Upper lobe of left lung (tissue), 6 donors: ENCODE results near the gene EFNA5. TPM values are rescaled to one million over a fixed set of nuclear protein-coding genes. Genes with fewer than 3 reads are reported as not detected.

Experiments used
- ATAC-seq, 2 donors: fragments of 200-7000 bp; cut with Tn5 transposase; one replicate each; pipeline ENCODE4 v1.9.1; 2022; ENCODE audit warnings: mild to moderate bottlenecking in 2 of 2, moderate library complexity in 2 of 2; ENCODE audit not compliant: low FRiP score in 2 of 2
- DNase-seq, 2 donors: peaks; one replicate each; pipeline ENCODE4 v3.0.0-alpha.2; 2019 to 2020
- H3K27ac ChIP-seq, 4 donors: fragments of 200-600 bp; sonication (generic); one replicate each; pipeline ENCODE4 v1.5.1; 2016 to 2019
- H3K27me3 ChIP-seq, 4 donors: fragments of 200-600 bp; sonication (generic); one replicate each; pipeline ENCODE4 v1.5.1; 2017 to 2019
- H3K36me3 ChIP-seq, 4 donors: fragments of 200-600 bp; sonication (generic); one replicate each; pipeline ENCODE4 v1.5.1; 2016 to 2019
- H3K4me1 ChIP-seq, 4 donors: fragments of 200-600 bp; sonication (generic); one replicate each; pipeline ENCODE4 v1.5.1; 2018 to 2019
- H3K4me3 ChIP-seq, 4 donors: fragments of 200-600 bp; sonication (generic); one replicate each; pipeline ENCODE4 v1.5.1; 2017 to 2019; ENCODE audit warnings: mild to moderate bottlenecking in 2 of 4, moderate library complexity in 1 of 4
- H3K9me3 ChIP-seq, 4 donors: fragments of 200-600 bp; sonication (generic); one replicate each; pipeline ENCODE4 v1.5.1; 2018 to 2019
- CTCF ChIP-seq, 6 experiments: fragments of 450-650 bp in 4 of 6; fragments of 200-600 bp in 2 of 6; sonication (generic) in 2 of 6; IDR thresholded peaks; one replicate each; pipeline ENCODE4 v1.5.1; 2016 to 2019; ENCODE audit warnings: antibody characterized with exemption in 6 of 6
- EP300 ChIP-seq, 4 donors: sonication (generic); formaldehyde crosslinking; IDR thresholded peaks; one replicate each; pipeline ENCODE4 v1.5.1; 2017; ENCODE audit warnings: antibody characterized with exemption in 4 of 4, control low read depth in 2 of 4
- POLR2A ChIP-seq, 4 donors: fragments of 450-650 bp; IDR thresholded peaks; one replicate each; pipeline ENCODE4 v1.5.1; 2016 to 2017; ENCODE audit warnings: antibody characterized with exemption in 4 of 4, mild to moderate bottlenecking in 2 of 4
- POLR2AphosphoS5 ChIP-seq, 2 donors: sonication (generic); formaldehyde crosslinking; IDR thresholded peaks; one replicate each; pipeline ENCODE4 v1.5.1; 2017; ENCODE audit warnings: antibody characterized with exemption in 2 of 2
- WGBS, 2 donors: methylation state at CpG; one replicate each; pipeline ENCODE4 v1.1.5; 2017 to 2018; 5-methylcytosine and 5-hydroxymethylcytosine counted together
- total RNA-seq, 6 donors: library from RNA; depleted of rRNA in 4 of 6; stranded (reverse); fragments of >200 nt in 4 of 6; gene quantifications; one replicate each; pipeline versions ENCODE4 v1.1.0 to v1.2.1, GENCODE V29; 2016 to 2021
- donor health status: DM: no; HTN: no; CAD: no; lungs with moderate emphysema.
- donor health status: DM: no; HTN: yes; CAD: no; lungs with severe emphysema.

Gene EFNA5
- total RNA-seq, 6 donors from 2014 or later, result 4.1 to 41.9 (median 7.3) TPM

GRCh38 chr5:107426209-107426608 lies 244.5 kb downstream of the EFNA5 start:
- Histone ChIP-seq H3K4me1 (peaks cover 3 to 9% (median 4%) of the 10 kb centered on the region in 4 donors), H3K27me3 (no peaks in the 10 kb centered on the region), H3K4me3 (no peak overlapping the region), H3K36me3 (no peaks in the 10 kb centered on the region), H3K27ac (no peak overlapping the region), H3K9me3 (no peaks in the 10 kb centered on the region)
- WGBS, 2 donors, result 52 to 89% methylated on average over 1 of the region's 1 CpG
- no peak for ATAC-seq
- no peak for TF ChIP-seq POLR2A (IDR thresholded peaks at IDR 0.05)
- no peak for TF ChIP-seq EP300 (IDR thresholded peaks at IDR 0.05)
- TF ChIP-seq POLR2AphosphoS5 (IDR thresholded peaks at IDR 0.05), result no peak
- no peak for TF ChIP-seq CTCF (IDR thresholded peaks at IDR 0.05)
- no peak for DNase-seq

GRCh38 chr5:107425541-107426031 lies 245.2 kb downstream of the EFNA5 start:
- Histone ChIP-seq H3K27ac (no peak overlapping the region), H3K4me3 (no peak overlapping the region), H3K4me1 (peaks cover 3 to 8% (median 4%) of the 10 kb centered on the region in 4 donors), H3K27me3 (no peaks in the 10 kb centered on the region), H3K36me3 (no peaks in the 10 kb centered on the region), H3K9me3 (no peaks in the 10 kb centered on the region)
- 38 to 52% methylated on average over 2 of the region's 2 CpGs for WGBS, 2 donors
- TF ChIP-seq EP300 (IDR thresholded peaks at IDR 0.05) (no peak), POLR2AphosphoS5 (IDR thresholded peaks at IDR 0.05) (no peak), POLR2A (IDR thresholded peaks at IDR 0.05) (no peak), CTCF (IDR thresholded peaks at IDR 0.05) (no peak)
- ATAC-seq, result peak in 1 of 2 donors; percentile 71
- DNase-seq, result no peak

- no peaks in the 10 kb centered on the region for H3K27me3 ChIP-seq
- no peak overlapping the region for H3K27ac ChIP-seq
- TF ChIP-seq CTCF (IDR thresholded peaks at IDR 0.05) (no peak), EP300 (IDR thresholded peaks at IDR 0.05) (no peak), POLR2A (IDR thresholded peaks at IDR 0.05) (no peak), POLR2AphosphoS5 (IDR thresholded peaks at IDR 0.05) (no peak)
- WGBS, 2 donors, result 78 to 86% methylated on average over 2 of the region's 2 CpGs
- no peaks in the 10 kb centered on the region for H3K36me3 ChIP-seq
- H3K4me3 ChIP-seq, result no peak overlapping the region
- H3K4me1 ChIP-seq, result peaks cover 0 to 4% (median 3%) of the 10 kb centered on the region in 4 donors
- H3K9me3 ChIP-seq, result no peaks in the 10 kb centered on the region
- DNase-seq (no peak), ATAC-seq (peak in 1 of 2 donors; percentile 65)
Observed at GRCh38 chr5:107424491-107424890, 246.2 kb downstream of the EFNA5 start.

- no peak overlapping the region for H3K27ac ChIP-seq
- TF ChIP-seq EP300 (IDR thresholded peaks at IDR 0.05) (no peak), POLR2A (IDR thresholded peaks at IDR 0.05) (no peak), POLR2AphosphoS5 (IDR thresholded peaks at IDR 0.05) (no peak), CTCF (IDR thresholded peaks at IDR 0.05) (no peak)
- DNase-seq, result no peak
- WGBS, 2 donors, result 72 to 82% methylated on average over 4 of the region's 4 CpGs
- H3K9me3 ChIP-seq, result no peaks in the 10 kb centered on the region
- H3K27me3 ChIP-seq, result no peaks in the 10 kb centered on the region
- ATAC-seq, result peak in 1 of 2 donors; percentile 30
- no peaks in the 10 kb centered on the region for H3K36me3 ChIP-seq
- no peak overlapping the region for H3K4me3 ChIP-seq
- H3K4me1 ChIP-seq, result peaks cover 0 to 3% (median 2%) of the 10 kb centered on the region in 4 donors
Observed at GRCh38 chr5:107422494-107422893, 248.2 kb downstream of the EFNA5 start.

GRCh38 chr5:107419498-107419897 lies 251.2 kb downstream of the EFNA5 start:
- TF ChIP-seq POLR2A (IDR thresholded peaks at IDR 0.05) (no peak), CTCF (IDR thresholded peaks at IDR 0.05) (no peak), POLR2AphosphoS5 (IDR thresholded peaks at IDR 0.05) (no peak), EP300 (IDR thresholded peaks at IDR 0.05) (no peak)
- no peaks in the 10 kb centered on the region for H3K27me3 ChIP-seq

More at GRCh38 chr5:107419498-107419897, 251.2 kb downstream of the EFNA5 start:
- no peaks in the 10 kb centered on the region for H3K4me1 ChIP-seq
- H3K36me3 ChIP-seq, result no peaks in the 10 kb centered on the region
- WGBS, 2 donors, result 35 to 65% methylated on average over 3 of the region's 3 CpGs
- H3K4me3 ChIP-seq, result no peak overlapping the region
- ATAC-seq, result no peak
- no peak overlapping the region for H3K27ac ChIP-seq
- no peaks in the 10 kb centered on the region for H3K9me3 ChIP-seq
- DNase-seq, result no peak
